Measurements from ENCODE around the gene ARSH.
"Not testable (repeated sequence)": the region's sequence is repeated elsewhere in the genome, so short reads cannot be mapped to it uniquely, and the experiment has no call there.

The ARSH gene

GRCh38 chrX:2969021-2969420 is 37.3 kb upstream of the ARSH start:
- H3K9me3 ChIP-seq (ENCODE audit: insufficient read depth, low read length) = no peaks in the 10 kb centered on the region
- H3K9ac ChIP-seq (ENCODE audit: low read length) = no peak overlapping the region
- no peaks in the 10 kb centered on the region for H3K79me2 ChIP-seq (ENCODE audit: low read length)
- no peak overlapping the region for H2AFZ ChIP-seq (ENCODE audit: low read depth, low read length)
- no peak overlapping the region for H3K4me3 ChIP-seq (ENCODE audit: low read length)
- H4K20me1 ChIP-seq (ENCODE audit: insufficient read depth, low read length) = no peaks in the 10 kb centered on the region
- no peaks in the 10 kb centered on the region for H3K36me3 ChIP-seq (replicated peaks; ENCODE audit: low read depth, low read length)
- no peak overlapping the region for H3K4me2 ChIP-seq (ENCODE audit: low read length)
- no peak overlapping the region for H3K27ac ChIP-seq (ENCODE audit: low read length)
- H3K4me1 ChIP-seq (ENCODE audit: low read length) = peaks cover 6% of the 10 kb centered on the region
- TF ChIP-seq EZH2phosphoT487 (IDR thresholded peaks at IDR 0.05; ENCODE audit: low read depth) (no peak), CTCF (IDR thresholded peaks at IDR 0.05; ENCODE audit: low read depth, low read length) (no peak)
- H3K27me3 ChIP-seq (ENCODE audit: low read depth, low read length) = no peaks in the 10 kb centered on the region

- Histone ChIP-seq H3K27ac (ENCODE audit: low read length) (no peak overlapping the region), H3K9ac (ENCODE audit: low read length) (no peak overlapping the region), H3K4me3 (ENCODE audit: low read length) (no peak overlapping the region), H3K79me2 (ENCODE audit: low read length) (no peaks in the 10 kb centered on the region), H3K36me3 (replicated peaks; ENCODE audit: low read depth, low read length) (no peaks in the 10 kb centered on the region), H3K4me1 (ENCODE audit: low read length) (no peaks in the 10 kb centered on the region), H3K4me2 (ENCODE audit: low read length) (no peak overlapping the region), H3K27me3 (ENCODE audit: low read depth, low read length) (no peaks in the 10 kb centered on the region), H2AFZ (ENCODE audit: low read depth, low read length) (no peak overlapping the region), H4K20me1 (ENCODE audit: insufficient read depth, low read length) (no peaks in the 10 kb centered on the region), H3K9me3 (ENCODE audit: insufficient read depth, low read length) (no peaks in the 10 kb centered on the region)
- TF ChIP-seq CTCF (IDR thresholded peaks at IDR 0.05; ENCODE audit: low read depth, low read length) = no peak
These were observed 34.0 kb upstream of the ARSH start for GRCh38 chrX:2972391-2972790.

- no peak overlapping the region for H3K9ac ChIP-seq (ENCODE audit: low read length)
- no peak overlapping the region for H3K4me3 ChIP-seq (ENCODE audit: low read length)
- no peaks in the 10 kb centered on the region for H3K9me3 ChIP-seq (ENCODE audit: insufficient read depth, low read length)
- no peak overlapping the region for H2AFZ ChIP-seq (ENCODE audit: low read depth, low read length)
- no peaks in the 10 kb centered on the region for H4K20me1 ChIP-seq (ENCODE audit: insufficient read depth, low read length)
- H3K27me3 ChIP-seq (ENCODE audit: low read depth, low read length) = no peaks in the 10 kb centered on the region
- H3K79me2 ChIP-seq (ENCODE audit: low read length) = no peaks in the 10 kb centered on the region
- H3K4me1 ChIP-seq (ENCODE audit: low read length) = no peaks in the 10 kb centered on the region
- TF ChIP-seq CTCF (IDR thresholded peaks at IDR 0.05; ENCODE audit: low read depth, low read length) (no peak), EZH2phosphoT487 (IDR thresholded peaks at IDR 0.05; ENCODE audit: low read depth) (no peak)
- no peak overlapping the region for H3K27ac ChIP-seq (ENCODE audit: low read length)
- H3K4me2 ChIP-seq (ENCODE audit: low read length) = no peak overlapping the region
- no peaks in the 10 kb centered on the region for H3K36me3 ChIP-seq (replicated peaks; ENCODE audit: low read depth, low read length)
These were observed 31.4 kb upstream of the ARSH start for GRCh38 chrX:2974961-2975360.

GRCh38 chrX:2978639-2979038 is 27.7 kb upstream of the ARSH start:
- H3K4me1 ChIP-seq (ENCODE audit: low read length); H3K4me2 ChIP-seq (ENCODE audit: low read length); H3K79me2 ChIP-seq (ENCODE audit: low read length); H3K27ac ChIP-seq (ENCODE audit: low read length); H2AFZ ChIP-seq (ENCODE audit: low read depth, low read length); H3K36me3 ChIP-seq (replicated peaks; ENCODE audit: low read depth, low read length); H3K4me3 ChIP-seq (ENCODE audit: low read length); H4K20me1 ChIP-seq (ENCODE audit: insufficient read depth, low read length); H3K9me3 ChIP-seq (ENCODE audit: insufficient read depth, low read length); H3K27me3 ChIP-seq (ENCODE audit: low read depth, low read length); H3K9ac ChIP-seq (ENCODE audit: low read length): not testable (repeated sequence)

GRCh38 chrX:2984342-2984741 is 22.0 kb upstream of the ARSH start:
- H4K20me1 ChIP-seq (ENCODE audit: insufficient read depth, low read length) = no peaks in the 10 kb centered on the region
- H3K79me2 ChIP-seq (ENCODE audit: low read length) = no peaks in the 10 kb centered on the region
- H3K4me1 ChIP-seq (ENCODE audit: low read length) = no peaks in the 10 kb centered on the region
- no peaks in the 10 kb centered on the region for H3K36me3 ChIP-seq (replicated peaks; ENCODE audit: low read depth, low read length)
- no peaks in the 10 kb centered on the region for H3K27me3 ChIP-seq (ENCODE audit: low read depth, low read length)
- TF ChIP-seq CTCF (IDR thresholded peaks at IDR 0.05; ENCODE audit: low read depth, low read length) = no peak
- TF ChIP-seq EZH2phosphoT487 (IDR thresholded peaks at IDR 0.05; ENCODE audit: low read depth) = no peak
- no peak overlapping the region for H3K27ac ChIP-seq (ENCODE audit: low read length)
- no peak overlapping the region for H3K4me3 ChIP-seq (ENCODE audit: low read length)
- no peak overlapping the region for H3K9ac ChIP-seq (ENCODE audit: low read length)
- no peaks in the 10 kb centered on the region for H3K9me3 ChIP-seq (ENCODE audit: insufficient read depth, low read length)
- H2AFZ ChIP-seq (ENCODE audit: low read depth, low read length) = no peak overlapping the region
- no peak overlapping the region for H3K4me2 ChIP-seq (ENCODE audit: low read length)
